PFSK-1 (cell line): ENCODE data around the gene CEP83.

ENCODE experiments used
- FOXP2 ChIP-seq: optimal IDR thresholded peaks from 2 replicates; pipeline ENCODE3; 2011; ENCODE audit warnings: borderline replicate concordance, control low read depth, inconsistent platforms; ENCODE audit not compliant: insufficient read depth; ENCODE audit errors: extremely low read length, extremely low read depth
- POLR2AphosphoS5 ChIP-seq: IDR thresholded peaks from 2 replicates; pipeline ENCODE4 v1.6.1; 2012; ENCODE audit warnings: low read depth, mild to moderate bottlenecking, control low read depth, low read length, moderate library complexity
- TF ChIP-seq, protein P1 (sequence below), 2 experiments: IDR thresholded peaks; 2 replicates each; pipeline versions ENCODE4 v1.6.1 to v1.8.0; 2011 to 2012; ENCODE audit warnings: low read depth in 2 of 2, low read length in 2 of 2, control low read depth in 1 of 2, inconsistent platforms in 1 of 2, mild to moderate bottlenecking in 1 of 2, moderate library complexity in 1 of 2; ENCODE audit not compliant: insufficient read depth in 1 of 2

DNA sequence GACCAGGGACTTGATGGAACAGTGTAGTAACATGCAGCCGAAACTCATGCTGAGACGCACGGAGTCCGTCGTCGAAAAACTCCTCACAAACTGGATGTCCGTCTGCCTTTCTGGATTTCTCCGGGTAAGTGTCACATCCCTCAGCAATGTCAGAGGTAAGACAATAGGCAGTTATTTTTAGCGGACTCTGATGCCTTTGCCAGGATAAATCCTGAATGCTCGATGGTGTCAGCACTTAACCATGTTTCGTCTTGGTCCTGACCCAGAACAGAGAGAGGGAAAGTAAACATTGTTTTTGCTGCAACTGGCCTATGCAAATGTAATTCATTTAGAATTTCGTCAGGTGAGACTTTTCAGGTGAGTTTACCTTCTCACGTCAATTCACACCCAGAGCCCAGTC, 198.9 kb downstream of the CEP83 start:
- TF ChIP-seq POLR2AphosphoS5 (no peak), FOXP2 (no peak)
- TF ChIP-seq, protein P1, sequence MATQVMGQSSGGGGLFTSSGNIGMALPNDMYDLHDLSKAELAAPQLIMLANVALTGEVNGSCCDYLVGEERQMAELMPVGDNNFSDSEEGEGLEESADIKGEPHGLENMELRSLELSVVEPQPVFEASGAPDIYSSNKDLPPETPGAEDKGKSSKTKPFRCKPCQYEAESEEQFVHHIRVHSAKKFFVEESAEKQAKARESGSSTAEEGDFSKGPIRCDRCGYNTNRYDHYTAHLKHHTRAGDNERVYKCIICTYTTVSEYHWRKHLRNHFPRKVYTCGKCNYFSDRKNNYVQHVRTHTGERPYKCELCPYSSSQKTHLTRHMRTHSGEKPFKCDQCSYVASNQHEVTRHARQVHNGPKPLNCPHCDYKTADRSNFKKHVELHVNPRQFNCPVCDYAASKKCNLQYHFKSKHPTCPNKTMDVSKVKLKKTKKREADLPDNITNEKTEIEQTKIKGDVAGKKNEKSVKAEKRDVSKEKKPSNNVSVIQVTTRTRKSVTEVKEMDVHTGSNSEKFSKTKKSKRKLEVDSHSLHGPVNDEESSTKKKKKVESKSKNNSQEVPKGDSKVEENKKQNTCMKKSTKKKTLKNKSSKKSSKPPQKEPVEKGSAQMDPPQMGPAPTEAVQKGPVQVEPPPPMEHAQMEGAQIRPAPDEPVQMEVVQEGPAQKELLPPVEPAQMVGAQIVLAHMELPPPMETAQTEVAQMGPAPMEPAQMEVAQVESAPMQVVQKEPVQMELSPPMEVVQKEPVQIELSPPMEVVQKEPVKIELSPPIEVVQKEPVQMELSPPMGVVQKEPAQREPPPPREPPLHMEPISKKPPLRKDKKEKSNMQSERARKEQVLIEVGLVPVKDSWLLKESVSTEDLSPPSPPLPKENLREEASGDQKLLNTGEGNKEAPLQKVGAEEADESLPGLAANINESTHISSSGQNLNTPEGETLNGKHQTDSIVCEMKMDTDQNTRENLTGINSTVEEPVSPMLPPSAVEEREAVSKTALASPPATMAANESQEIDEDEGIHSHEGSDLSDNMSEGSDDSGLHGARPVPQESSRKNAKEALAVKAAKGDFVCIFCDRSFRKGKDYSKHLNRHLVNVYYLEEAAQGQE (IDR thresholded peaks at IDR 0.05; ENCODE audit: insufficient read depth in 1 of 2, low read depth in 2 of 2, low read length in 2 of 2), result no peak
